ENCODE results near the gene SEC11A. TPM values are rescaled to one million over a fixed set of nuclear protein-coding genes. Genes with fewer than 3 reads are reported as not detected.
"Not testable (repeated sequence)": the region's sequence is repeated elsewhere in the genome, so short reads cannot be mapped to it uniquely, and the experiment has no call there.

SEC11A gene
- total RNA-seq (2014; rRNA removed; shearing (Covaris generic)) = 153 and 187 TPM in 2 replicates

- Histone ChIP-seq H3K27me3 (ENCODE audit: control insufficient read depth, insufficient read depth, low read length) (no peaks in the 10 kb centered on the region), H3K36me3 (replicated peaks; ENCODE audit: control insufficient read depth, insufficient read depth, low read length) (peaks cover 1% of the 10 kb centered on the region), H3K4me3 (ENCODE audit: insufficient read depth, low read depth, low read length) (peak within 1 kb of the TSS; percentile 71)
- DNase-seq = peak; percentile 97
These were observed at the start of gene SEC11A for GRCh38 chr15:84716036-84716732. Gene SEC11A, minus strand, starts transcription at chr15:84716139. Its CDS starts 64 bp downstream, at chr15:84716075.

DNA sequence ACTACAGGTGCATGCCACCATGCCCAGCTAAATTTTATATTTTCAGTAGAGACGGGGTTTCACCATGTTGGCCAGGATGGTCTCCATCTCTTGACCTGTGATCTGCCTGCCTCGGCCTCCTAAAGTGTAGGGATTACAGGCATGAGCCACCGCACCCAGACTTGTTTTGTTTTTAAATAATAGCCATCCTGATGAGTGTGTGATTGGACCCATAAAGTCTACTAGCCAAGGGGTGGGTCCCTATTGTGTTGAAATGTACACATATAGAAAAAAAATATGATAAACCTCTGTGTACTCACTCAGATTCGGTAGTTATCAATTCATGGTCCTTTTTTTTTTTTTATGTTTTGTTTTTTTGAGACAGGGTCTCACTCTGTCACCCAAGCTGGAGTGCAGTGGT is 49.7 kb upstream of the SEC11A start:
- no peaks in the 10 kb centered on the region for H3K27me3 ChIP-seq (ENCODE audit: control insufficient read depth, insufficient read depth, low read length)
- DNase-seq = no peak
- peaks cover 2% of the 10 kb centered on the region for H3K36me3 ChIP-seq (replicated peaks; ENCODE audit: control insufficient read depth, insufficient read depth, low read length)
- H3K4me3 ChIP-seq (ENCODE audit: insufficient read depth, low read depth, low read length) = no peak overlapping the region

- peaks cover 2% of the 10 kb centered on the region for H3K36me3 ChIP-seq (replicated peaks; ENCODE audit: control insufficient read depth, insufficient read depth, low read length)
These were observed 49.0 kb upstream of the SEC11A start for GRCh38 chr15:84764989-84765388.

DNA sequence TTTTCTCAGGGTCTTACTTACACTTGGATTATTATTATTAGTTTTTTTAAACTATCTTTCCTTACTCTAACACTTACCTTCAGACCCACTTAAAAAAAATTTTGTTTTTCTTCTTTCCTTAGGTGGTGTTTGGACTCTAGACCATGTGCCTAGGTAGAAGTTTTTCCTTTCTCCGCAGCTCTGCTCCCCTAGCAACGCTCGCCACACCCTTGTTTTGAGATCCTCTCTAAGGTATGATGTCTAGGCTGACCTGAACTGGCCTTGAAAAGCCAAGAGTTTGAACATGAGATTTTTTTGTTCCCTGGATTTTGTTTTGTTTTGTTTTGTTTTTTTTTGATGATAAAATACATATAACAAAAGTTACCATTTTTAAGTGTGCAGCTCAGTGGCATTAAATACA is 48.6 kb upstream of the SEC11A start:
- peaks cover 2% of the 10 kb centered on the region for H3K36me3 ChIP-seq (replicated peaks; ENCODE audit: control insufficient read depth, insufficient read depth, low read length)
- H3K4me3 ChIP-seq (ENCODE audit: insufficient read depth, low read depth, low read length) = no peak overlapping the region
- DNase-seq = no peak
- no peaks in the 10 kb centered on the region for H3K27me3 ChIP-seq (ENCODE audit: control insufficient read depth, insufficient read depth, low read length)

More at GRCh38 chr15:84764989-84765388, 49.0 kb upstream of the SEC11A start:
- Histone ChIP-seq H3K4me3 (ENCODE audit: insufficient read depth, low read depth, low read length) (no peak overlapping the region), H3K27me3 (ENCODE audit: control insufficient read depth, insufficient read depth, low read length) (no peaks in the 10 kb centered on the region)
- DNase-seq = no peak

- H3K4me3 ChIP-seq (ENCODE audit: insufficient read depth, low read depth, low read length) = no peak overlapping the region
- no peak for DNase-seq
- no peaks in the 10 kb centered on the region for H3K27me3 ChIP-seq (ENCODE audit: control insufficient read depth, insufficient read depth, low read length)
- no peaks in the 10 kb centered on the region; the same call in 1 of the 2 replicates for H3K36me3 ChIP-seq (replicated peaks; ENCODE audit: control insufficient read depth, insufficient read depth, low read length)
These were observed 47.1 kb upstream of the SEC11A start for GRCh38 chr15:84762840-84763572.

DNA sequence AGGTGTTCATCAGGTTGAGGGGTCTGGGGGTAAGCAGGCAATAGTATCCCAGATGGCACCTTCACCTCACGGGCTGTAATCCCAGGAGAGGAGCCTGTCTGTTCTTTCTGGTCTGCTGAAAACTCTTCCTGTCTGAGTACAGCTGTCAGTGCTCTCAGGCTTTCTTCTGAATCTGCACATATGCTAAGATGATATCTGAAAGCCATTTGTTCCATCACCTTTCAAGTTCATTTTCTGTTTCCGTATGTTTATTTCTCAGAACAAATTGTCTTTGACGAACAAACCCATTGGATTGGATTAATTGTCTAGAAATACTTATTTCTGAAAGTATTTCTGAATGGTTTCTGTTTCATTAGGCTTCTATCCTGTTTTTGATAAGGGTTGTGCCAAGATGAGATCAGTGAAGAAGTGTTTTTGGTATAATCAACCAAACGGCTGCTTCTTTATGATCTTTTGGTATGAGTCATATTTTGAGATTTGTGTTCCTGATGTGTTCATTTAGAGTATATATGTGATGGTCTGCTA is 45.7 kb upstream of the SEC11A start:
- Histone ChIP-seq H3K27me3 (ENCODE audit: control insufficient read depth, insufficient read depth, low read length) (no peaks in the 10 kb centered on the region), H3K4me3 (ENCODE audit: insufficient read depth, low read depth, low read length) (no peak overlapping the region), H3K36me3 (replicated peaks; ENCODE audit: control insufficient read depth, insufficient read depth, low read length) (no peaks in the 10 kb centered on the region; the same call in 1 of the 2 replicates)
- DNase-seq = no peak

DNA sequence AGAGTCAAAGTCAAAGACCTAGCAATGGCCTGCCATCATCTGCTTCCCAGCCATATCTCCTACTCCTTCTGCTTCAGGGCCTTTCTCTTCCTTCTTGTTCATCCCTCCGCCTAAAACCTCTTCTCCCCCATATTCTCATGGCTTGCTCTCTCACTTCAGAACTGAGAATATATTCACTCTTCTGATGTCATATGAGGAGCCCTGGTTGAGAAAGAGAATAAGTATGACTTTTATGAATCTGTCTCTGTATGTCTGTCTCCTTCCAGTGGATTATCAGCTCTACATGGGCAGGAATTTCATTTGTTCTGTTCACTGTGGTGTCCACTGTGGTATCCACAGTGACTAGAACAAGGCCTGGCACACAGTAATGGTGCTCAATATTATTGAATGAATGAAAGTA is 44.3 kb upstream of the SEC11A start:
- no peak overlapping the region for H3K4me3 ChIP-seq (ENCODE audit: insufficient read depth, low read depth, low read length)
- no peaks in the 10 kb centered on the region for H3K36me3 ChIP-seq (replicated peaks; ENCODE audit: control insufficient read depth, insufficient read depth, low read length)
- no peaks in the 10 kb centered on the region for H3K27me3 ChIP-seq (ENCODE audit: control insufficient read depth, insufficient read depth, low read length)
- no peak for DNase-seq

GRCh38 chr15:84759018-84759417 is 43.1 kb upstream of the SEC11A start:
- Histone ChIP-seq H3K36me3 (replicated peaks; ENCODE audit: control insufficient read depth, insufficient read depth, low read length) (no peaks in the 10 kb centered on the region), H3K4me3 (ENCODE audit: insufficient read depth, low read depth, low read length) (no peak overlapping the region), H3K27me3 (ENCODE audit: control insufficient read depth, insufficient read depth, low read length) (no peaks in the 10 kb centered on the region)
- DNase-seq = no peak

- Histone ChIP-seq H3K27me3 (ENCODE audit: control insufficient read depth, insufficient read depth, low read length) (no peaks in the 10 kb centered on the region), H3K4me3 (ENCODE audit: insufficient read depth, low read depth, low read length) (no peak overlapping the region), H3K36me3 (replicated peaks; ENCODE audit: control insufficient read depth, insufficient read depth, low read length) (no peaks in the 10 kb centered on the region)
- peak; percentile 22 for DNase-seq
These were observed 40.0 kb upstream of the SEC11A start for GRCh38 chr15:84755736-84756527.

- not testable (repeated sequence) for H3K27me3 ChIP-seq (ENCODE audit: control insufficient read depth, insufficient read depth, low read length); DNase-seq; H3K36me3 ChIP-seq (replicated peaks; ENCODE audit: control insufficient read depth, insufficient read depth, low read length); H3K4me3 ChIP-seq (ENCODE audit: insufficient read depth, low read depth, low read length)
These were observed 39.0 kb upstream of the SEC11A start for GRCh38 chr15:84754889-84755288.

GRCh38 chr15:84752700-84753099 is 36.8 kb upstream of the SEC11A start:
- Histone ChIP-seq H3K36me3 (replicated peaks; ENCODE audit: control insufficient read depth, insufficient read depth, low read length) (no peaks in the 10 kb centered on the region), H3K4me3 (ENCODE audit: insufficient read depth, low read depth, low read length) (no peak overlapping the region), H3K27me3 (ENCODE audit: control insufficient read depth, insufficient read depth, low read length) (no peaks in the 10 kb centered on the region)
- DNase-seq = no peak

DNA sequence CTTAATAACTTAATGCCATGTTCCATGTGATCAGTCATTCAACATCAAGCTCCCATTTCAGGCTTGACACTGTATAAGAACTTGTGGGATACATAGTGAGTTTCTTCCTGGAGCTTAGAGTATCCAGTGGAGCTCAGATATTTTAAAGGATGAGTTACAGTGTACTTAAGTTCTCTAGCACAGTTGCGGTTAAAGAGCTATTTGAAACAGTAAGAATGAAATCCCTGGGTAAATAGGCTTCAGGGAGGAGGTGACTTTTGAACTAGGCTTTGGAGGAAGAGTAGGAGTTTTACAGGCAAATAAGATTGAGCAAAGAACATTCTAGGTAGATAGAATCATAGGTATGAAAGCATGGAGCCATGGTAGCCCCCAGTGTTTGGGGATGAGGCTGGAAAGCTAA is 36.3 kb upstream of the SEC11A start:
- H3K27me3 ChIP-seq (ENCODE audit: control insufficient read depth, insufficient read depth, low read length) = no peaks in the 10 kb centered on the region
- no peak for DNase-seq
- no peaks in the 10 kb centered on the region for H3K36me3 ChIP-seq (replicated peaks; ENCODE audit: control insufficient read depth, insufficient read depth, low read length)
- H3K4me3 ChIP-seq (ENCODE audit: insufficient read depth, low read depth, low read length) = no peak overlapping the region

DNA sequence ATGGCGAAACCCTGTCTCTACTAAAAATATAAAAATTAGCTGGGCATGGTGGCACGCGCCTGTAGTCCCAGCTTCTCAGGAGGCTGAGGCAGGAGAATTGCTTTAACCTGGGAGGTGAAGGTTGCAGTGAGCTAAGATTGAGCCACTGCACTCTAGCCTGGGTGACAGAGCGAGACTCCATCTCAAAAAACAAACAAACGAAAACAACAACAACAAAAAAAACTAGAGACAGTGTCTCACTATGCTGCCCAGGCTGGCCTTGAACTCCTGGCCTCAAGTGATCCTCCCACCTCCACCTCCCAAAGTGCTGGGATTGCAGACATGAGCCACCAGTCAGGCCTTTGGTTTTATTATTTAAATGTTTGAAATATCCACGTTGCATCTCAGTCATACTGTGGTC is 35.8 kb upstream of the SEC11A start:
- DNase-seq; H3K4me3 ChIP-seq (ENCODE audit: insufficient read depth, low read depth, low read length); H3K36me3 ChIP-seq (replicated peaks; ENCODE audit: control insufficient read depth, insufficient read depth, low read length); H3K27me3 ChIP-seq (ENCODE audit: control insufficient read depth, insufficient read depth, low read length): not testable (repeated sequence)

- Histone ChIP-seq H3K36me3 (replicated peaks; ENCODE audit: control insufficient read depth, insufficient read depth, low read length) (no peaks in the 10 kb centered on the region), H3K27me3 (ENCODE audit: control insufficient read depth, insufficient read depth, low read length) (no peaks in the 10 kb centered on the region), H3K4me3 (ENCODE audit: insufficient read depth, low read depth, low read length) (no peak overlapping the region)
- DNase-seq = no peak
These were observed 34.7 kb upstream of the SEC11A start for GRCh38 chr15:84750583-84751092.

Data from H7 (cell line).